Heart right ventricle (tissue), 16 donors: ENCODE data around the gene QRFPR. TPM values are rescaled to one million over a fixed set of nuclear protein-coding genes. Genes with fewer than 3 reads are reported as not detected.
A peak's percentile ranks its signal among the peaks of the same experiment; 100 is the strongest.

Source experiments
- ATAC-seq, 8 donors: fragments of 200-7000 bp; cut with Tn5 transposase; one replicate each; pipeline ENCODE4 v1.9.1; 2020; ENCODE audit warnings: mild to moderate bottlenecking in 8 of 8, moderate library complexity in 8 of 8, moderate number of reproducible peaks in 1 of 8
- DNase-seq, 2 donors: peaks; one replicate each; pipeline ENCODE4 v3.0.0-alpha.2; 2020
- H3K27ac ChIP-seq, 10 donors: fragments of 200-600 bp; sonication (generic) in 2 of 10; one replicate each; pipeline versions ENCODE4 v1.5.0 to v1.8.0; 2020 to 2022; ENCODE audit warnings: mild to moderate bottlenecking in 3 of 10
- H3K27me3 ChIP-seq, 7 donors: fragments of 200-600 bp; one replicate each; pipeline ENCODE4 v1.8.0; 2021 to 2022; ENCODE audit warnings: mild to moderate bottlenecking in 2 of 7
- H3K36me3 ChIP-seq, 9 donors: fragments of 200-600 bp; sonication (generic) in 1 of 9; one replicate each; pipeline versions ENCODE4 v1.5.0 to v1.8.0; 2020 to 2022; ENCODE audit warnings: mild to moderate bottlenecking in 2 of 9
- H3K4me1 ChIP-seq, 9 donors: fragments of 200-600 bp; sonication (generic) in 1 of 9; one replicate each; pipeline versions ENCODE4 v1.5.0 to v1.8.0; 2020 to 2022; ENCODE audit warnings: mild to moderate bottlenecking in 4 of 9
- H3K4me3 ChIP-seq, 10 donors: fragments of 200-600 bp; sonication (generic) in 2 of 10; one replicate each; pipeline versions ENCODE4 v1.5.0 to v1.8.0; 2020 to 2022; ENCODE audit warnings: mild to moderate bottlenecking in 7 of 10, moderate library complexity in 2 of 10
- H3K9me3 ChIP-seq, 11 donors: fragments of 200-600 bp in 10 of 11; sonication (generic) in 2 of 11; one replicate each; pipeline versions ENCODE4 v1.5.0 to v1.8.0; 2013 to 2022; ENCODE audit warnings: mild to moderate bottlenecking in 2 of 11, control low read depth in 1 of 11, moderate library complexity in 1 of 11
- CTCF ChIP-seq, 9 donors: fragments of 200-600 bp; sonication (generic) in 2 of 9; IDR thresholded peaks; one replicate each; pipeline versions ENCODE4 v1.5.0 to v1.8.0; 2021 to 2022; ENCODE audit warnings: antibody characterized with exemption in 9 of 9, mild to moderate bottlenecking in 5 of 9, moderate library complexity in 1 of 9
- WGBS, 2 donors: extraction: QIAGEN DNeasy Blood & Tissue Kit; methylation state at CpG; one replicate each; pipeline ENCODE4 v1.1.7; 2013; ENCODE audit warnings: inconsistent platforms in 1 of 2; 5-methylcytosine and 5-hydroxymethylcytosine counted together
- intact Hi-C, 10 donors: fragments of 100-400 bp; cut with DNase I; formaldehyde crosslinking; loops; one replicate each; pipeline versions ENCODE4 v1.11.1 to v1.14.2; 2022
- polyA plus RNA-seq, 2 donors: library from polyadenylated mRNA; stranded (reverse); fragments of 200-250 nt; gene quantifications; one replicate each; pipeline ENCODE4 v1.2.3, GENCODE V29; 2013
- total RNA-seq, 10 donors: library from RNA; stranded (reverse); fragmentation: NEBNext Ultra II Directional in 3 of 10; extraction: Animal tissue kit (Norgen Biotek cat#: 25700) in 3 of 10; gene quantifications; one replicate each; pipeline versions ENCODE4 v1.2.1 to v1.2.4, GENCODE V29; 2021 to 2023
- donor health status: Arrhythmogenic right ventricular cardiomyopathy.
- donor health status: ischemic (EF 13 %, LVEDD 7.1; RV severe dilation, severe dysfunction).
- donor health status: healthy with polysubstance abuse.
- donor health status: DM: no; HTN: yes; CAD: no.
- donor health status: DM: no; HTN: no; CAD: no.
- donor health status: ischemic (EF 25% LVEDD 6.9; RV normal size, moderate dysfunction).
- donor health status: ischemic (EF 25% LVEDD 5.7; RV mildly dilated, moderate dysfunction).
- donor health status: healthy.
- donor health status: DM: yes; HTN: yes; CAD: no.
- donor health status: Ischemic cardiomyopathy.
- donor health status: ischemic (EF 35%, LVEDD 5.7; RV mildly dilated, moderate dysfunction).
- donor health status: nonischemic (EF 11% LVEDD 7.7; RV severe dilation, severe dysfunction).
- donor health status: DM: yes; HTN: yes; CAD: no.
- donor health status: PGD.
- donor health status: ischemic (EF 29% LVEDD 5.4; RV normal size, mild dysfunction).
- donor health status: nonischemic (EF 23%, LVEDD 6.1; RV moderate dilation, normal function).

The QRFPR gene
- total and polyA plus RNA-seq, 12 donors = 0.22 to 4.2 (median 2.3) TPM

DNA sequence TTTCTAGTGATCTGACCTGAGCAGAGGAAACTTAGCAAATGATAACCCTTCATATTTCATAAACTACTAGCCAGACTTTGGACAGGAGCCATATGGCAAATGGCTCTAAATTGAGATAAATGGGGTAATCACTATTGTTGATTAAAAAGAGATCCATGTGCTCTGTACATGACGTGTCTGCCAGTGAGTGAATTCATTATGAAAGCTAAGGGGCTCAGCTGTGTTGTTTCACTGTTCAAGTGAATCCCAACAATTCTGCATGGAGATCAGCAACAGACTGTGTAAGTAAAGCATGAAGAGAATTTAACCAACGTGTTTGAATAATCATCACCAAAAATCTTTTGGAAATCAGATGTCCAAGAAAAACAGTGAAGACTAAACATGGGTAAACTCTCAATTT lies 9.5 kb upstream of the QRFPR start:
- intact Hi-C loops = no loop called here

GRCh38 chr4:121379276-121379675 lies 1.5 kb downstream of the QRFPR start:
- Histone ChIP-seq H3K4me1 (peaks cover 0 to 24% (median 9%) of the 10 kb centered on the region in 9 donors), H3K9me3 (no peaks in the 10 kb centered on the region), H3K27me3 (peaks cover 0 to 51% (median 25%) of the 10 kb centered on the region in 7 donors), H3K27ac (no peak overlapping the region), H3K4me3 (peak overlapping the region in 4 of 10 donors; percentile 53 to 64 (median 62)), H3K36me3 (no peaks in the 10 kb centered on the region)
- ATAC-seq = no peak
- no peak for TF ChIP-seq CTCF (IDR thresholded peaks at IDR 0.05)
- DNase-seq = no peak
- intact Hi-C loops = loop anchor here in 3 of 10 donors (10.0 kb wide), 3 partner anchors 46 to 356 kb away; no protein-coding TSS in a partner anchor
- 65 to 73% methylated on average over 3 of the region's 3 CpGs for WGBS, 2 donors

More for the DNA sequence above, 9.5 kb upstream of the QRFPR start:
- ATAC-seq = no peak
- 35 to 38% methylated on average over 2 of the region's 2 CpGs for WGBS, 2 donors
- H3K36me3 ChIP-seq = no peaks in the 10 kb centered on the region
- DNase-seq = no peak
- H3K9me3 ChIP-seq = peaks cover 0 to 5% (median 0%) of the 10 kb centered on the region in 11 donors
- no peak for TF ChIP-seq CTCF (IDR thresholded peaks at IDR 0.05)
- no peak overlapping the region for H3K4me3 ChIP-seq
- H3K27me3 ChIP-seq = peaks cover 0 to 3% (median 0%) of the 10 kb centered on the region in 7 donors
- peaks cover 0 to 43% (median 3%) of the 10 kb centered on the region in 9 donors for H3K4me1 ChIP-seq
- H3K27ac ChIP-seq = peak overlapping the region in 4 of 10 donors; percentile 12 to 37 (median 32)

- no peak overlapping the region for H3K4me3 ChIP-seq
- 42 to 61% methylated on average over 2 of the region's 2 CpGs for WGBS, 2 donors
- H3K9me3 ChIP-seq = no peaks in the 10 kb centered on the region
- intact Hi-C loops = loop anchor here in 3 of 10 donors (10.0 kb wide), 3 partner anchors 48 to 358 kb away; no protein-coding TSS in a partner anchor
- no peaks in the 10 kb centered on the region for H3K36me3 ChIP-seq
- H3K27ac ChIP-seq = no peak overlapping the region
- H3K27me3 ChIP-seq = peaks cover 0 to 34% (median 23%) of the 10 kb centered on the region in 7 donors
- ATAC-seq (no peak), DNase-seq (no peak)
- TF ChIP-seq CTCF (IDR thresholded peaks at IDR 0.05) = no peak
- peaks cover 0 to 24% (median 9%) of the 10 kb centered on the region in 9 donors for H3K4me1 ChIP-seq
Measured at GRCh38 chr4:121377076-121377475, 3.7 kb downstream of the QRFPR start.

DNA sequence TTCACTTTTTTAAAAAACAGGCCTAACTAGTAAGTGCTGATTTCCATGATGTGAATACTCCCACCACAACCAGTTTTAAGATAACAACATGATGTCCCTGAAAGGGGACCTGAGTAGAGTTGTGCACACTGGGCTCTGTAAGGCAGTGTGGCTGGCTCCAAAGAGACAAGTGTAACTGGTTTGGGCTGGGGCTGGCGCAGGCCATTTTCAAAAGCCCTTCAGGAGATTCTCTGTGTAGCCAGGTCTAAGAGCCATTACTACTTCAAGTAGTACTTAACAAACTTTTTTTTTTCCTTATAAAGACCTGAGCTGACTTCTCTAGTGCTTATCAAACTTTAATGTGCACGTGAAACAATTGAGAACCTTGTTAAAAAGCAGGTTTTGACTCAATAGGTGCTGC lies 4.3 kb downstream of the QRFPR start:
- H3K36me3 ChIP-seq = no peaks in the 10 kb centered on the region
- no peak overlapping the region for H3K4me3 ChIP-seq
- ATAC-seq (no peak), DNase-seq (no peak)
- H3K9me3 ChIP-seq = no peaks in the 10 kb centered on the region
- peaks cover 0 to 24% (median 9%) of the 10 kb centered on the region in 9 donors for H3K4me1 ChIP-seq
- peaks cover 0 to 29% (median 18%) of the 10 kb centered on the region in 7 donors for H3K27me3 ChIP-seq
- TF ChIP-seq CTCF (IDR thresholded peaks at IDR 0.05) = no peak
- 77 to 88% methylated on average over 2 of the region's 2 CpGs for WGBS, 2 donors
- intact Hi-C loops = loop anchor here in 3 of 10 donors (10.0 kb wide), 3 partner anchors 48 to 358 kb away; no protein-coding TSS in a partner anchor
- H3K27ac ChIP-seq = no peak overlapping the region
